ENCODE results near the gene KNTC1. TPM values are rescaled to one million over a fixed set of nuclear protein-coding genes. Genes with fewer than 3 reads are reported as not detected.
"Not testable (repeated sequence)": the region's sequence is repeated elsewhere in the genome, so short reads cannot be mapped to it uniquely, and the experiment has no call there.

The KNTC1 gene
- polyA plus RNA-seq, 4 donors = 28.1 to 56.4 (median 43.1) TPM

GRCh38 chr12:122503783-122504590 lies 23.1 kb upstream of the KNTC1 start:
- DNase-seq (ENCODE audit: low read depth in 4 of 4, low spot score in 2 of 4) = no peak

DNA sequence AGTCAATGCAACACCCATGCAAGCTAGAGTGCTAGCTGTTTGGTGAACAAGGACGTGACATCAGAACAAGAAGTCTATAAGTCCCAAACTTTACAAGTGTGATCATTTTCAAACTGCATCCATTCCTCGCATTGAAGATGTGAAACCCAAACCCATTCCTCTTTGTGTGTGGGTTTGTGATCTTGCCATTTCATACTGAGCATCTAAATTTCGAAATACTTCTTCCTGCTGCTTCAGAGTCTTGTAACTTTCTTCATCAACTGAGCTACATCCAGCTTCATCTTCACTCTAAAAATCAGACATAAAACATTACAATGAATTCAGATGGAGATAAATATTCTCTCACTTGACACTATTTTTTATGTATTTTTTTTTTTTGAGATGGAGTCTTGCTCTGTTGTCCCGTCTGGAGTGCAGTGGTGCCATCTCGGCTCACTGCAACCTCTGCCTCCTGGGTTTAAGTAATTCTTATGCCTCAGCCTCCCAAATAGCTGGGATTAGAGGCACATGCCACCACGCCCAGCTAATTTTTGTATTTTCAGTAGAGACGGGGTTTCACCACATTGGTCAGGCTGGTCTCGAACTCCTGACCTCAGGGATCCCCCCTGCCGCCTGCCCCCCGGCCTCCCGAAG lies 21.5 kb upstream of the KNTC1 start:
- DNase-seq (ENCODE audit: low read depth in 4 of 4, low spot score in 2 of 4) = no peak

DNA sequence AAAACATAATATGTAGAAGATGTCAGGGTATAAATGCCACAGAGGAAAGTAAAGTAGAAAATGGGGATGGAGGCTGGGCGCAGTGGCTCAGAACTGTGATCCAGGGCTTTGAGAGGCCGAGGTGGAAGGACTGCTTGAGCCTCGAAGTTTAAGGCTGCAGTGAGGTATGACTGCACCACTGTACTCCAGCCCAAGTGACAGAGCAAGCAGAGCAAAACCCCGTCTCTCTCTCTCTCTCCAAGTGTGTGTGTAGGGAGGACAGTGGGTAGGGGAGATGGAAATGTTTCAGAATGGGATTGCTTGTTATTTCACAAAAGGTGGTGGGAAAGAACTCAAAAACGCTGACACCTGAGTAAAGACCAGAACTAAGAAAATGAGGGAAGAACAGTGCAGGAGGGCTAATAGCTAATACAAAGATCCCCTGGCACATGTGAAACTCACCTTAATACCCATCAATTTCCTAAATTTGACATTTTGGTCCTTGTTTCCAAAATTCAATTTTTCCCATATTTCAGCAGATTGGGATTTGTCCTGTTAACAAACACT lies 20.6 kb upstream of the KNTC1 start:
- DNase-seq (ENCODE audit: low read depth in 4 of 4, low spot score in 2 of 4) = no peak

- no peak for DNase-seq (ENCODE audit: low read depth in 4 of 4, low spot score in 2 of 4)
Measured at GRCh38 chr12:122508163-122508562, 18.9 kb upstream of the KNTC1 start.

- not testable (repeated sequence) for DNase-seq (ENCODE audit: low read depth in 4 of 4, low spot score in 2 of 4)
Measured at GRCh38 chr12:122513028-122513427, 14.0 kb upstream of the KNTC1 start.

DNA sequence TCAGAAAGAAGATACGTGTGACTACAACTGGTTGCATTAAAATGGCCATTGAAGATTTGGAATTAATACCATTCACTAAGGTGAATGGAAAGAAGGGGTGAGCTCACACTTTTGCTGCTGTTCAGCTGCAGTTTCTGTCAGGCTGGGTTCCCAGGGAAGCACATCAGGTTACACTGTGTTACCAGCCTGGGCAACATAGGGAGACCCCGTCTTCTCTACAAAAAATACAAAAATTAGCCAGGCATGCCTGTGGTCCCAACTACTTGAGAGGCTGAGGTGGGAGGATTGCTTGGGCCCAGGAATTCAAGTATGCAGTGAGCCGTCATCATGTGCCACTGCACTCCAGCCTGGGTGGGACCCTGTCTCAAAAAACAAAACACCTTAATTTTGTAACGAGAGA lies 13.4 kb upstream of the KNTC1 start:
- DNase-seq (ENCODE audit: low read depth in 4 of 4, low spot score in 2 of 4) = no peak

DNA sequence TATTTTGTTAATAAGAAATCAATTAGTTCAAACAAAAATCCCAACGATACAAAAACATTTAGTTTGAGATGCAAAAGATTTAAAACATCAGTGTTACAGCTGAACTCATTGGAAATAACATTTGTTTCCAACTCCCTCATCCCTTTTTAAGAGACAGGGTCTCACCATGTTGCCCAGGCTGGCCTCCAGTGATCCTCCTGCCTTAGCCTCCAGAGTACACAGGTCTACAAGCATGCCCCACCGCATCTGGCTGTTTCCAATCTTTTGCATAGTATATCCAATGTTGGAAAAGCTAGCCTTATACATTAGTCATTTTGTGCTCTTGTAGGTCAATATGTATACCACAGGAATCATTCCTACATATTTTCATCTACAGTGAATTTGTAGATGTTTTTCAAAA lies 11.8 kb upstream of the KNTC1 start:
- DNase-seq (ENCODE audit: low read depth in 4 of 4, low spot score in 2 of 4) = no peak

DNA sequence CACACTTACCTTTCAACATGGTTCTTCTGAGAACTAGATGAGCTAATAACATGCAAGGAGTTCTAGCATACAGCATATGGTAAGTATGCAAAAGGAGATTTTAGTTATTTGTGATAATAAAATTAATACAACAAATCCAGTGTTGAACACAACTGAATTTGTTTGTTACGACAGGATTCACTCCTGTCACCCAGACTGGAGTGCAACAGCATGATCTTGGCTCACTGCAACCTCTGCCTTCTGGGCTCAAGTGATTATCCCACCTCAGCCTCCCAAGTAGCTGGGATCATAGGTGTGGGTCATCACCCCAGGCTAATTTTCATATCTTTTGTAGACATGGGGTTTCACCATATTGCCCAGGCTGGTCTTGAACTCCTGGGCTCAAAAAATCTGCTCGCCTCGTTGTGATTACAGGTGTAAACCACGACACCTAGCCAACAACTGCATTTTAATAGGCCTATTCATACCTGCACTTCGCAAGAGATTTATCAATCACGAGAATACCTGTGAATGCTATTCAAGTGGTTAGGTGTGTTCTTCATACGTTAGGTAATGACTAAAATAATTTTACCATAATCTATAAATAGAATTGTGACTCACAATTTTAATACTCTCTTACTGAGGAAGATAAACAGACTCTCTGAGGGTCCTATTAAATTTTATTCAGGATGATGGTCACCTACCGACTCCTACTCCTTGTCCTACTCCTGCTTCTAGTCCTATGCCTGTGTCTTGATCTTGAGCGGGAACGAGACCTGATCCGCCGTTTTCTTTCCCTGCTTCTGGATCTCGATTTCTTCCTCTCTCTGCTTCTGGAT lies 10.3 kb upstream of the KNTC1 start:
- no peak for DNase-seq (ENCODE audit: low read depth in 4 of 4, low spot score in 2 of 4)

DNA sequence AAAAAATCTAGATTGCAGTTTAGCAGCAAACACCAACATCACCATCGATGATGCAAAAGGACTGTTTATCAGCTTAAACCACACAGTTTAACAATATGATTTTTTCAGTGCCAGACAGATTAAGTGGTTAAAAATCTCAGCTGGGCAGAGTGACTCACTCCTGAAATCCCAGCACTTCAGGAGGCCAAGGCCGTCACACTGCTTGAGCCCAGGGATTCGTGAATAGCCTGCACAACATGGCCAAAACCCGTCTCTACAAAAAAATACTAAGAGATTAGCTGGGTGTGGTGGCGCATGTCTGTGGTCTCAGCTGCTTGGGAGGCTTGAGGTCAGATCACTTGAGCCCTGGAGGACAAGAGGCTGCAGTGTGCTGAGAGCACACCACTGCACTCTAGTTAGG lies 9.2 kb upstream of the KNTC1 start:
- DNase-seq (ENCODE audit: low read depth in 4 of 4, low spot score in 2 of 4) = no peak

DNA sequence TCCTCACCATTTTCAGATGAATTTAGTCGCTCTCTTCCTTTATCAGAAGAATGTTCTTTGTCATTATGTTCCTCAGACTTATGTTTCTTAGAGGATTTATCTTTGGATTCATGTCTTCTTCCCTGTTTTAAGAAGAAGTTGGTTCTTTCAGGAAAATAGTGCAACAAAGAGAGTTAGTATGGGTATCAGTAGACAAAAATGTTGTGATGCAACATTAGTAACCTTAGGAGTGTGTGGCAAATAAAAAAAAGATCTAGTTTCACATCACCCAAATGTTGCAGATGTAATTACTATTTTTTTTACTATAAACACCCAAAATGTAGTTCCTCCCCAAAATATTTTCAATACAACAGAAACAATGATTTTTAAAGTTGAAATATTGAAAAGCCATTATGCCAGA lies 8.1 kb upstream of the KNTC1 start:
- no peak for DNase-seq (ENCODE audit: low read depth in 4 of 4, low spot score in 2 of 4)

GRCh38 chr12:122519418-122519817 lies 7.6 kb upstream of the KNTC1 start:
- DNase-seq (ENCODE audit: low read depth in 4 of 4, low spot score in 2 of 4) = no peak

GRCh38 chr12:122520676-122521075 lies 6.4 kb upstream of the KNTC1 start:
- no peak for DNase-seq (ENCODE audit: low read depth in 4 of 4, low spot score in 2 of 4)

DNA sequence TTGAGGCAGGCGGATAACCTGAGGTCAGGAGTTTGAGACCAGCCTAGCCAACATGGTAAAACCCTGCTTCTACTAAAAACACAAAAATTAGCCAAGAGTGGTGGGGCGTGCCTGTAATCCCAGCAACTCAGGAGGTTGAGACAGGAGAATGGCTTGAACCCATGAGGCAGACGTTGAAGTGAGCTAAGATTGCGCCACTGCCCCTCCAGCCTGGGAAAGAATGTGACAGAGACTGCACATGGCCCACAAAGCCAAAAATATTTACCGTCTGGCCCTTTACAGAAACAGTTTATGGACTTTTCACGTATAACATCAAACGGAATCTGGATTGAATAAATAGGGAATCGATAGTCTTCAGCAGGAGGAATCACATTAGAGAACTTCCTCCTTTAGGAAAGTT lies 3.8 kb upstream of the KNTC1 start:
- no peak for DNase-seq (ENCODE audit: low read depth in 4 of 4, low spot score in 2 of 4)

GRCh38 chr12:122523846-122524718 lies 3.0 kb upstream of the KNTC1 start:
- DNase-seq (ENCODE audit: low read depth in 4 of 4, low spot score in 2 of 4) = no peak

DNA sequence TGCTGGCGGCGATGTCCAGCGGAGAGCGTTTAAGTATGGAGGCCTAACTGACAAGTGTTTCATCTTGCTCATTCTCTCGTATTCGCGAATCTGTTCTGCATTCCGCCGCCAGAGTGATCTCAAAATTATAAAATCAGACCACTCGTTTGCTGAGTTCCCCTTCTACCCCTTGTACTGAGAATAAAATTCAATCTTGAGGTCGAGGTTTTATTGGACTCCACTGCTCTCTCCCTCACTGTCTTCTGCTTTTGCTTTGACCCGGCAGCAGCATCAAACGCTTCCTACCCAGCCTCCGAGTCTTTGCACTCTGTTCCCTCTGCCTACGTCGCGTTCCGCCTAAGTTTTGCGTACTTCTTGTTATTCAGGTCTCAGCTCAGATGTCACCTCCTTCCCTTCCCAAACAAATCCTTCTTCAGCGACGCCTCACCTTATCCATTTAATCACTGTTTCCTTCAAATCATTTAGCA lies 462 bp downstream of the KNTC1 start:
- DNase-seq (ENCODE audit: low read depth in 4 of 4, low spot score in 2 of 4) = no peak

GRCh38 chr12:122528582-122528981 lies 1.5 kb downstream of the KNTC1 start:
- DNase-seq (ENCODE audit: low read depth in 4 of 4, low spot score in 2 of 4) = no peak

DNA sequence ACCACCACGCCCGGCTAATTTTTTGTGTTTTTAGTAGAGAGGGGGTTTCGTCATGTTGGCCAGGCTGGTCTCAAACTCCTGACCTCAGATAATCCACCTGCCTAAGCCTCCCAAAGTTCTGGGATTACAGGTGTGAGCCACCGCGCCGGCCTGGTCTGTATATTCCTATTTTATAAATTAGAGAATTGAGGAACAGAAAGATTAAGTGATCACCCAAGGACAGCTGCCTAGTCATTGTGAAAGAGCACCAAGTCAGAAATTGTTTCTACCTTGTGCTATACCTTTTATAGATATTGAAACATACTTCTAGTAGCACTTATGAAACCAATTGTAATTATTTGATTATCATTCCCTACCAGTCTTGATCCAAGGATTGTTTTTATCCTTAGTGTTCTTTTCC lies 1.9 kb downstream of the KNTC1 start:
- DNase-seq (ENCODE audit: low read depth in 4 of 4, low spot score in 2 of 4) = no peak

DNA sequence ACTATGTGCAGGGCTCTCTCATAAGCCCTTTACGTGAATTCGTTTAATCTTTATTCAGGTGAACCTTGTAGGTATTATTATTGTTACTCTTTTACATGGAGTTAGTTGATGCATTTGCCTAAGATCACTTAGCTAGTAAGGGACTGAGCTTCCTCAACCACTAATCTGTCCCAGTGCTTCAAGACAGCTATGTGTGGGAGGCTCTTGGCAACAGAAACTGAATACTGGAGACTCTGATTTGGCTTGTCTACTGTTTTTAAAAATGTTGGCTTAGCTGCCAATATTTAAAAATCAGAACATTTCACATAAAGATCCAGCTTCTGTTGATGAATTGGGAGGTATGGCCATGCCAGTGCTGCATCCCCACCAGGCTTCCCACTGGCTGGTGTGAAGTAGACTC lies 6.8 kb downstream of the KNTC1 start:
- no peak for DNase-seq (ENCODE audit: low read depth in 4 of 4, low spot score in 2 of 4)

- no peak for DNase-seq (ENCODE audit: low read depth in 4 of 4, low spot score in 2 of 4)
Measured at GRCh38 chr12:122537021-122537420, 10.0 kb downstream of the KNTC1 start.

GRCh38 chr12:122538496-122538895 lies 11.4 kb downstream of the KNTC1 start:
- no peak for DNase-seq (ENCODE audit: low read depth in 4 of 4, low spot score in 2 of 4)

Measured in left renal cortex interstitium (tissue), 4 donors.